Endometrium (tissue), 2 donors: Measurements from ENCODE around the gene SLC39A11.
"Not testable (repeated sequence)": the region's sequence is repeated elsewhere in the genome, so short reads cannot be mapped to it uniquely, and the experiment has no call there.

Source experiments
- FAIRE-seq: peaks from 2 replicates; lab custom pipeline; 2012; peaks lifted over from hg19 to GRCh38; lab: Jason Lieb, UNC
- donor health status: control.
- donor health status: control.

SLC39A11 gene

GRCh38 chr17:72782985-72783701, 309.3 kb downstream of the SLC39A11 start:
- FAIRE-seq = no peak

GRCh38 chr17:72782437-72782836, 310.1 kb downstream of the SLC39A11 start:
- not testable (repeated sequence) for FAIRE-seq

GRCh38 chr17:72778169-72779151, 314.0 kb downstream of the SLC39A11 start:
- FAIRE-seq = no peak

- FAIRE-seq = no peak
These were observed 316.6 kb downstream of the SLC39A11 start for GRCh38 chr17:72775919-72776318.

- no peak for FAIRE-seq
These were observed 317.3 kb downstream of the SLC39A11 start for GRCh38 chr17:72775237-72775636.

- FAIRE-seq = no peak
These were observed 318.3 kb downstream of the SLC39A11 start for GRCh38 chr17:72774236-72774635.

GRCh38 chr17:72773225-72773624, 319.3 kb downstream of the SLC39A11 start:
- not testable (repeated sequence) for FAIRE-seq

GRCh38 chr17:72772331-72772821, 320.1 kb downstream of the SLC39A11 start:
- no peak for FAIRE-seq

- FAIRE-seq = no peak
These were observed 320.8 kb downstream of the SLC39A11 start for GRCh38 chr17:72771734-72772133.

- no peak for FAIRE-seq
These were observed 325.6 kb downstream of the SLC39A11 start for GRCh38 chr17:72766761-72767356.

GRCh38 chr17:72765368-72766153, 326.9 kb downstream of the SLC39A11 start:
- FAIRE-seq = no peak

- no peak for FAIRE-seq
These were observed 327.9 kb downstream of the SLC39A11 start for GRCh38 chr17:72764632-72765041.

- FAIRE-seq = no peak
These were observed 328.5 kb downstream of the SLC39A11 start for GRCh38 chr17:72763981-72764380.

GRCh38 chr17:72761893-72762575, 330.5 kb downstream of the SLC39A11 start:
- not testable (repeated sequence) for FAIRE-seq

- FAIRE-seq = no peak
These were observed 331.1 kb downstream of the SLC39A11 start for GRCh38 chr17:72761431-72761830.

GRCh38 chr17:72760368-72760767, 332.1 kb downstream of the SLC39A11 start:
- no peak for FAIRE-seq

GRCh38 chr17:72759301-72759700, 333.2 kb downstream of the SLC39A11 start:
- FAIRE-seq = no peak

- no peak for FAIRE-seq
These were observed 336.2 kb downstream of the SLC39A11 start for GRCh38 chr17:72756256-72756655.

GRCh38 chr17:72754513-72754912, 338.0 kb downstream of the SLC39A11 start:
- FAIRE-seq = no peak

- no peak for FAIRE-seq
These were observed 340.7 kb downstream of the SLC39A11 start for GRCh38 chr17:72751746-72752145.

GRCh38 chr17:72749119-72749572, 343.3 kb downstream of the SLC39A11 start:
- FAIRE-seq = no peak
